ENCODE results near the gene MPZL1.

MPZL1 gene

GRCh38 chr1:167722152-167722869 lies 529 bp downstream of the MPZL1 start:
- peak overlapping the region; percentile 66 for H3K4me3 ChIP-seq (replicated peaks; ENCODE audit: low read depth, low read length)

GRCh38 chr1:167722870-167723251 lies 1.1 kb downstream of the MPZL1 start:
- peak overlapping the region; percentile 66 for H3K4me3 ChIP-seq (replicated peaks; ENCODE audit: low read depth, low read length)
- TF ChIP-seq CTCF (IDR thresholded peaks at IDR 0.05; ENCODE audit: low read length, missing control alignments), result no peak
- no peak for DNase-seq (ENCODE audit: low read depth)

More at GRCh38 chr1:167722152-167722869, 529 bp downstream of the MPZL1 start:
- TF ChIP-seq CTCF (IDR thresholded peaks at IDR 0.05; ENCODE audit: low read length, missing control alignments), result no peak
- DNase-seq (ENCODE audit: low read depth), result peak; percentile 22

GRCh38 chr1:167723707-167724323 lies 2.0 kb downstream of the MPZL1 start:
- TF ChIP-seq CTCF (IDR thresholded peaks at IDR 0.05; ENCODE audit: low read length, missing control alignments), result no peak
- peak overlapping the region; percentile 66 for H3K4me3 ChIP-seq (replicated peaks; ENCODE audit: low read depth, low read length)

GRCh38 chr1:167726008-167726407 lies 4.2 kb downstream of the MPZL1 start:
- DNase-seq (ENCODE audit: low read depth), result no peak
- TF ChIP-seq CTCF (IDR thresholded peaks at IDR 0.05; ENCODE audit: low read length, missing control alignments), result no peak
- H3K4me3 ChIP-seq (replicated peaks; ENCODE audit: low read depth, low read length), result peak overlapping the region; percentile 13

More at GRCh38 chr1:167723707-167724323, 2.0 kb downstream of the MPZL1 start:
- DNase-seq (ENCODE audit: low read depth), result no peak

GRCh38 chr1:167728818-167729410 lies 7.1 kb downstream of the MPZL1 start:
- no peak for DNase-seq (ENCODE audit: low read depth)
- no peak for TF ChIP-seq CTCF (IDR thresholded peaks at IDR 0.05; ENCODE audit: low read length, missing control alignments)

GRCh38 chr1:167734227-167734626 lies 12.4 kb downstream of the MPZL1 start:
- no peak for TF ChIP-seq CTCF (IDR thresholded peaks at IDR 0.05; ENCODE audit: low read length, missing control alignments)
- no peak for DNase-seq (ENCODE audit: low read depth)

More at GRCh38 chr1:167728818-167729410, 7.1 kb downstream of the MPZL1 start:
- no peak overlapping the region for H3K4me3 ChIP-seq (replicated peaks; ENCODE audit: low read depth, low read length)

More at GRCh38 chr1:167734227-167734626, 12.4 kb downstream of the MPZL1 start:
- no peak overlapping the region for H3K4me3 ChIP-seq (replicated peaks; ENCODE audit: low read depth, low read length)

All from fibroblast of pulmonary artery (primary cell).